Keratinocyte (primary cell): Measurements from ENCODE around the gene ABCA3.

ENCODE experiments used
- EZH2 ChIP-seq: IDR thresholded peaks from one replicate; pipeline ENCODE4 v1.6.1; 2012; ENCODE audit warnings: inconsistent platforms, mild to moderate bottlenecking, low read length, moderate library complexity
- TF ChIP-seq, protein P1 (sequence below), 3 experiments: IDR thresholded peaks in 1 of 3; conservative IDR thresholded peaks in 1 of 3; optimal IDR thresholded peaks in 1 of 3; 2 replicates in 2 of 3; 3 replicates in 1 of 3; pipeline versions ENCODE3 to v1.5.1; 2011; ENCODE audit warnings: low read length in 3 of 3, mild to moderate bottlenecking in 3 of 3, moderate library complexity in 2 of 3, control low read depth in 1 of 3, inconsistent platforms in 1 of 3; ENCODE audit not compliant: insufficient read depth in 2 of 3; ENCODE audit errors: extremely low read depth in 1 of 3

- TF ChIP-seq, protein P1, sequence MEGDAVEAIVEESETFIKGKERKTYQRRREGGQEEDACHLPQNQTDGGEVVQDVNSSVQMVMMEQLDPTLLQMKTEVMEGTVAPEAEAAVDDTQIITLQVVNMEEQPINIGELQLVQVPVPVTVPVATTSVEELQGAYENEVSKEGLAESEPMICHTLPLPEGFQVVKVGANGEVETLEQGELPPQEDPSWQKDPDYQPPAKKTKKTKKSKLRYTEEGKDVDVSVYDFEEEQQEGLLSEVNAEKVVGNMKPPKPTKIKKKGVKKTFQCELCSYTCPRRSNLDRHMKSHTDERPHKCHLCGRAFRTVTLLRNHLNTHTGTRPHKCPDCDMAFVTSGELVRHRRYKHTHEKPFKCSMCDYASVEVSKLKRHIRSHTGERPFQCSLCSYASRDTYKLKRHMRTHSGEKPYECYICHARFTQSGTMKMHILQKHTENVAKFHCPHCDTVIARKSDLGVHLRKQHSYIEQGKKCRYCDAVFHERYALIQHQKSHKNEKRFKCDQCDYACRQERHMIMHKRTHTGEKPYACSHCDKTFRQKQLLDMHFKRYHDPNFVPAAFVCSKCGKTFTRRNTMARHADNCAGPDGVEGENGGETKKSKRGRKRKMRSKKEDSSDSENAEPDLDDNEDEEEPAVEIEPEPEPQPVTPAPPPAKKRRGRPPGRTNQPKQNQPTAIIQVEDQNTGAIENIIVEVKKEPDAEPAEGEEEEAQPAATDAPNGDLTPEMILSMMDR (optimal IDR thresholded peaks at IDR 0.05 in 1 of 3, IDR thresholded peaks at IDR 0.05 in 1 of 3, conservative IDR thresholded peaks at IDR 0.05 in 1 of 3; ENCODE audit: extremely low read depth in 1 of 3, insufficient read depth in 2 of 3, low read length in 3 of 3) = no peak
- TF ChIP-seq EZH2 = no peak
These were observed 51.8 kb downstream of the ABCA3 start for GRCh38 chr16:2288726-2289125.
